HG02885 (cell line): Measurements from ENCODE around the gene CRK.

Experiments
- ATAC-seq: cut with Tn5 transposase; IDR thresholded peaks from one replicate; pipeline ENCODE4 v1.9.1; 2021; ENCODE audit warnings: mild to moderate bottlenecking; ENCODE audit not compliant: unreplicated experiment, poor library complexity

CRK gene

DNA sequence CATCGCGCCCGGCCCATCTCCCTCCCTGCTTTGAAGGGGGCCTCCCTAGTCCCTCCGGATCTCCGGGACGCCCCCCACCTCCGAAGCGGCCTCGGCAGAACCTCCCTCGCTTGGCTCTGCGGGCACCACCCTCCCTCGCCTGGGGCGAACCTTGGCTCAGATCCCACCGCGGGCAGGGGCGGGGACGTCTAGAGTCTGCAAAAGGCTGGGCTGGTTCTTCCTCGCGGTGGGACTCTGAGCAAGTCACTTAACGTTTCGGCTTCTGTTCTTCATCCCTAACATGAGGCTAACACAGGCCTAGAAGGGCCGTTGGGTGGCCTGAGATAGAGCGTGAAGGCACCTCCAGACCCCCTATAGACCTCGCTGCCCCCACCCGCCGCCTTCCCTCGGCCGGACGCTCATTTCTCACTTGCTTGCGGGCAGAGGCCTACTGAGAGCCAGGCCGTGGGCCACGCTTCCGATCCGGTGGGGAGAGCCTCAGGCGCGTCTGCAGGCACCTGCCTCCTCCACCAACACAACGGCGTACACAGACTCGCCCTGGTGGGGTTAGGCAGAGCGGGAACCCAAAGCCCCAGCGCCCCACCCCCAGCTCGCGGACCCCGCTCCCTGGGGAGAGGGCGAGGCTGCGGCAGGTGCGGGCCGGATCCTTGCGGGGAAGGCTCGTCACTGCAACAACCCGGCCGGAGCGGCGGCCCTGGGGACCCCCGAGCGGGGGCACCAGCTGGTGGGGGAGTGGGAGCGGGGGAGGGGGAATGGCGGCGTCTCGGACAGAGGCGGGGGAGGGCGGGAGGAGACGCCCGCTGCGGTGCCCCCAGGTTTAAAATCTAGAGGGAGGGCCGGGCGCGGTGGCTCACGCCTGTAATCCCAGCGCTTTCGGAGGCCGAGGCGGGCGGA, 31.0 kb upstream of the CRK start:
- no peak for ATAC-seq

DNA sequence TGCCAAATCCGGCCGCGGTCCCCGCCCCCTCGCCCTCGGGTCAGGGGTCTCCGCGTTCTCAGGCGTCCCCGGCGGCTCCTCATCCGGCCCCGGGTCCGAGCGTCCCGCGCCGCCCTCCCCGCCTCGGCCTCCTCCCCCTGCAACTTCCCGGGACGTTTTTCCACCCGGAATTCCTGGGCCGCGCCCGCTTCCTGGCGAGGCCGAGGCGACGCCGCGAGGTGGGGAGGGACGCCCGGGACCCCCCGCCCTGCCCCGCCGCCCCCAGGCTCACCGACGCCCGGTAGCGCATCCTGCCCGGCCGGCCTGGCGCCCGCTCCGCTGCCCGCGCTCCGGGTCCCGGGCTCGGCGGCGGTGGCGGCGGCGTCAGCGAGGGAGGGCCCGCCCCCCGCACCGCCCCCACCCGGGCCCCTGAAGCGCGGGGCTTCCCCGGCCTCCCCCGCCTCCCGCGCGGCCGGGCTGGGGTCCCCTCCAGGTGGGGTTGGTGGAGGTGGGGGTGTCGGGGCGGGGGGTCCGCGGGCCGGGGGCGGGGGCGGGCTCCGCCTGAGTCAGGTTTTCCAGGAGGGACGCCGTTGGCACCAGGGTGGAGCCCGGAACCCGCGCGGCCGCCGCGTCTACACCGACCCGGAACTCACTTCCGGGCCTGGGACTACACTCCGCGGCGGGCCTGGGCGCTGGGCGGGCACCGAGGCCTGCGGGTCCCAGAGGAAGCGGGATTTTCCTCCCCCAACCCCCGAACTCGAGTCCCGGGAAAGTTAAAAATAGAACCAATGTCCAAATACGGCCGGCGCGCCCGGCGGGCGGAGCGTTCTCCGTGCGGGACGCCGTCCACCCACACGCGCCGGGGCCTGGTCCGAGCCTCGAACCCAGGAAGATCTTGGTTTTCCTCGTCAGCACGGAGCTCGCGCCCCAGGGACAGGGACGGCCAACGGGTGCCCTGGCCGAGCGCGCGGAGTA, 29.7 kb upstream of the CRK start:
- ATAC-seq, result no peak

DNA sequence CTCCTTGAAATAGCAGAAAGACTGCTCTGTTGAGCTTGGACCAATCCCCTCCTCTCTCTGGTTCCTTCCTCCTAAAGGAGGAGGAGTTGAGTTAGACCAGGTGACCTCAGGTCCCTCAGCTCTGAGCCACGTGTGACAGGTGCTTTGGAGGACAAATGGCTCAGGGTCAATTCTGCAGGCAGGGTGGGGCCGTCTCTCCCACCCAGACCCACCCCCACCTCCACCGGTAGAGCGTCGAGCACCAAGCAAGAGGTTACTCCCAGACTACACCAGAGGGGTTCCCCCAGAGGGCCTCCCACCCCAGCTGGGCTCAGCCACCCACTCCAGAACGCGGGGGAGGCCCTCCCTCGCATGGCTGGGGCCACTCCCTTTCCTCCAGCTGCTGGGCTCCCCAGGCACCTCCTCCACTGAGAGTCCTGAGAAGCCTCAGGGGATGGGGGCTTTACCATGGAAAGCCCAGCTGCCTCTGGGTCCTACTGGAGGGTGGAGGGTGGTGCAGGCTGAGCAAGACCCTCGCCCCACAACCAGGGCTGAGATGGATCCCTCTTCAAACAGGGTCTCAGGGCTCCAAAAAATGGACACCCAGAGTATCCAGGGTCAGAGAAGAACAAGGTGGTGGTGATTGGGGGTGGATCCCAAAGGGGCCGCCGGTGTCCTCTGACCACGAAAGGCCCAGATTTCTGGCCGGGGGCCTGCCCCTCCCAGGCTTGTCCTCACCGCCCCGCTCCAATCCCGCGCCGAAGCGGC, 28.8 kb upstream of the CRK start:
- peak; percentile 34 for ATAC-seq

DNA sequence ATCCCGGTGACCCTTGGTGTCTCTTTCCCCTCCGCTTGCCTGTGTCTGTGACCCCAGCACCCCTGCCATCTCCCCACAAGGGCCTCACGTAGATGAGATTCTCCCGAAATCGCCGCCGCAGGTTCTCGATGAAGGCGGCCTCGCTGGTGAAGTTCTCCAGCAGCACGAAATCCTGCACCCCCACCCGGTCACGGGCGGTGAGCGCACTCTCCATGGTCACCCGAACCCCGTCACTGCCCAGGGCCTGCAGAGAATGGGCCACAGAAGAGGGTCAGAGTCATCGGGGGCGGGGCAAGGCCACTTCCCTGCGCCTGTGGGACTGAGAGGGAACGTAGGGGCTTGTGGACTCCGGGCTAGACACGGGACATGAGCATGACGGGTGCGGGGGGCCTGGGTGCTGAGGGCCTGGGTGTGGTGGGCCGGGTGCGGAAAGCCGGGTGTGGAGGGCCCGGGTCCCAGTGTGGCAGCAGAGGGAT, 28.1 kb upstream of the CRK start:
- no peak for ATAC-seq

DNA sequence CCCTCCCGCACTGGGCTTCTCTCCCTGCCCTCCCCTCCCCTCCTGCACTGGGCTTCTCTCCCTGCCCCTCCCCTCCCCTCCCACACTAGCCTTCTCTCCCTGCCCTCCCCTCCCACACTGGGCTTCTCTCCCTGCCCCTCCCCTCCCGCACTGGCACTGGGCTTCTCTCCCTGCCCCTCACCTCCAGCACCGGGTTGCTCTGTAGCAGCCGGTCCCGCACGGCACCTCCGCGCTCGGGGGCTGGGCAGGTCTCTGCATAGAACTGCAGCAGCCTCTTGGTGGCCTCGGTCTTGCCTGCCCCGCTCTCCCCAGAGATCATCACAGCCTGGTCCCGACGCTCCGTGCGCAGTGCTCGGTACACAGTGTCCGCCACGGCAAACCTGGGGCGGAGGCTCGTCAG, 26.6 kb upstream of the CRK start:
- no peak for ATAC-seq

DNA sequence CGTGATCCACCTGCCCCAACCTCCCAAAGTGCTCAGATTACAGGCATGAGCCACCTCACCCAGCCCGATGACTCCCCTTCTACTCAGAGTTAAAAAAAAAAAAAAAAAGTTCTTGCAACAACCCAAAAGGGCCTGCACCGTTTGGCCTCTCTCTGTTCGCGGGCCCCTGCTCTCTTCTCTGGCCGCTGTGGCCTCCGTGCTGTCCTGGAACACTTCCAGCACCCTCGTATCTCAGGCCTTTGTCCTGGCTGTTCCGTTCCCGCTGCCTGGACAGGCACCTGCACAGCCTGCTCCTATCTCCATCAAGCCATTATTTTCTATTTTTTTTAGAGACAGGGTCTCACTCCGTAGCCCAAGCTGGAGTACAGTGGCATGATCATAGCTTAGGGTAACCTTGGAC, 25.7 kb upstream of the CRK start:
- no peak for ATAC-seq

GRCh38 chr17:1480747-1481465, 24.9 kb upstream of the CRK start:
- no peak for ATAC-seq

DNA sequence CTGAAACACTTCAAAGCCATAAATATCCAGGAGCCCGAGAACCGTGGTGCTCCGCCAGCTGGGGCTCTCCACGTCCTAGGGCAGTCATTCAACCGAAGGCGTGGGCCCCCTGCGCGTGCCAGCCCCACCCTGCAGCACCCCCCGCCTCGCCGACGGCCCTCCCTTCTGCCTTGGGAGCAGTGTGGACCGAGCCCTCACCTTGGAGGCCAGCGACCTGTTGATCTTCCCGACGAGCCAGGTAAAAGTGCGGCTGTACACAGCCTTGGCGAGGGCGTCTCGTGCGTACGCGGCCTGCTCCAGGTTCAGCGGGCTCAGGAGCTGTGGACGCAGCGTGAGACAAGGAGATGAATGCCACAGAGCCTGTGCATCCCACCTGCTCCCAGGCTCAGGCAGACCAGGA, 22.4 kb upstream of the CRK start:
- ATAC-seq, result no peak

DNA sequence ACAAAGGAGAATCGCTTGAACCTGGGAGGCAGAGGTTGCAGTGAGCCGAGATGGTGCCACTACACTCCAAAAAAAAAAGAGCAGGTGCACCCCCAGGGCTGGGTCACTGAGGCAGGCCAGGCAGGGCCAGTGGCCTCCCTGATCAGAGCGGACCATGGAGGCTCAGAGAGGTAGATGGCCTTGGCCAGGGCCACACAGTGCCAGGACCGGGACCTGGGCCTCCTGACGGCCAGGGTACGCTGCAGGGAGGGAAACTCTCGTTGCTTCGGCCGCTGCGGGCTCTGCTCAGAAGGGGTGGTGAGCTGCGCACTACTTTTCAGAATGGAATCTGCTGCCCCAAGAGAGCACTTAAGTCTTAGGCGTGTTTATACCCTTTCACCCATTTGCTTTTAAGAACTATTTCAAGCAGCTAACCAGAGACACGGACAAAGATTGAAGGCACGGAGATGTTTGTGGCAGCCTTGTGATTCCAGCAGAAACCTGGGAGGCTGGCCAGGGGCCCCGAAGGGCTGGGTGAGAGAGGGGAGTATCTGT, 19.4 kb upstream of the CRK start:
- no peak for ATAC-seq

DNA sequence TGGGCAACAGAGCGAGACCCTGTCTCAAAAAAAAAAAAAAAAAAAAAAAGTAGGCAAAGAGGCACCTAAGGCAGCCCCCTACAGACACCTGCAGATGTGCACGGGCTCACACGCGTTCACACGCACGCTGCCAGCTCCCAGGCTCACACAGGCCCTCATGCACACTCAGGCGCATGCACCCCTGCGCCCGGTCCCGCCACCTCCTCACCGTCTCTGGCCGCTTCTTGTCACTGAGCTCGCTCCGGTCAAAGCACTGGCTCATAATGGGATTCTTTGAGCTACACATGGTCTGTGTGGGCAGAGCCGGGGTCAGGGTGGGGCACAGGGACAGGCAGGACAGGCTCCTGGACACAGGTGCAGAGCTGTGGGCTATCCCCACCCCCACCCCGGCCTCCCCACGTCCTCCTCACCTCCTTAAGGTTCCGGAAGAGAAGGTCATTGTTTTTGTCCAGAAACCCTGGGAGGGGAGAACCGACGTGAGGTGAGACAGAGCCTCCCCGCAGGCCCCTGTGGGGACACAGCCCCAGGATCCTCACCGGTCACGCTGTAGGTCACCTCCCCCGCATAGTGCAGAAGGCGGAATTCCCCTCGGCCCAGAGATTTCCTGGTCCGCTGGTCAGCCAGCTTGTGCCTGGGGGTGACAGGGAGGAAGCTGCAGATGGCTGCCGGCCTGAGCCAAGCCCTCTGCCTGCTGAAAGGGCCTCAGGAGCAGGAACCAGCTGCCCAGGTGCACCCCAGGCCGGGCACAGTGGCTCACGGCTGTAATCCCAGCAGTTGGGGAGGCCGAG, 18.6 kb upstream of the CRK start:
- peak; percentile 69 for ATAC-seq

DNA sequence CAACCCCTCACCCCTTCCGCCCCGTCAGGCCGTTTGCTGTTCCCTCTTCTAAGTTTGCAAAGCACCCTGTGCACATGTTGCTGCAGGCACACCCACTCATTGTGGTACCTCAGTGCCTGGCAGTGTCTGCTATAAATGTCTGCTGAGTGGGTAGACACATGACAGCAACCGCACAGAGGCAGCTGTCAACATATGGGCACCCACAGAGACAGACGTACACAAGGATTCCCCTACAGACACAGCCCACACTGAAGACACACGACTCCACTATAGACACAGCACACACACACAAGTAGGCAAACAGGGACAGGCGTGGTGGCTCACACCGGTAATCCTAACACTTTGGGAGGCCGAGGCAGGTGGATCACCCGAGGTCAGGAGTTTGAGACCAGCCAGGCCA, 17.8 kb upstream of the CRK start:
- ATAC-seq, result no peak

GRCh38 chr17:1473170-1473569, 17.1 kb upstream of the CRK start:
- ATAC-seq, result no peak

- no peak for ATAC-seq
These were observed 16.1 kb upstream of the CRK start for GRCh38 chr17:1471911-1472821.

GRCh38 chr17:1471490-1471889, 15.5 kb upstream of the CRK start:
- no peak for ATAC-seq

DNA sequence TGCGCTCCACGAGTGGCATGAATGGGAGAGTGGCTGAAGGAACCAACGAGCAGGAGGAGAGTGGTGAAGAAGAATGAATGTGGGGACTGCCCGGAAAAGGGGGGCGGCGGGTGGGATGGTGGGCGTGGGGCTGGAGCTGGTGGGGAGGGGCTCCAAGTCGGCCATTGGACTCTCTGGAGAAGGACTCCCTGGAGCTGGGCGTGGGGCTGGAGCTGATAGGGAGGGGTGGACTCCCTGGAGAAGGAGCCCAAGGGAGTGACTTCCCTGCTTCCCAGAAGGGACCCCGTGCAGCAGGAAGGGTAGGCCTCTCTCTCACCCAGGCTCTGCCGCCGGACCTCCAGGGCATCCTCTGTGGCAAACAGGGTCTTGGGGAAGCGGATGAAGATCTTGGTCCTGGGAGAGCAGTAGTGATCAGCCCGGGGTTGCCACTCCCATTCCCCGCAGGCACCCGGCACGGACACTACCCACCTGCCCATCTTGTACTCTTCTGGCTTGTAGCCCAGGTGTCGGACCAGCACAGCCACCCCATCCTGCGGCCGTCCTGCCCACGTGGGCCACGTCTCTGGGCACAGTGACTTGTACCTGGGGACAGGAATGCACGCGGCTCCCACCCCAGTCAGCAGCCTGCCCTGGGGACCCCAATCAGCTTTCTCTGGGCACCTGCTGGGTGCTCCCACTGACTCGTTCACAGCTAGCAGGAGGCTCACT, 14.9 kb upstream of the CRK start:
- no peak for ATAC-seq

GRCh38 chr17:1470071-1470754, 14.2 kb upstream of the CRK start:
- no peak for ATAC-seq
